OCI-LY3 (cell line): ENCODE measurements around the gene ELMO1.

Experiments
- CTCF ChIP-seq: fragments of 200-600, 300-600 bp; sonication (generic); IDR thresholded peaks from 2 replicates; pipeline ENCODE4 v1.5.1; 2014; ENCODE audit warnings: antibody characterized with exemption, low read length, low read depth
- EZH2phosphoT487 ChIP-seq: fragments of 200-600 bp; shearing (Covaris generic); IDR thresholded peaks from 2 replicates; pipeline ENCODE4 v1.6.1; 2018; ENCODE audit warnings: antibody characterized with exemption, mixed run types, low read depth

GRCh38 chr7:36955456-36956129 is 493.1 kb downstream of the ELMO1 start:
- TF ChIP-seq CTCF (no peak), EZH2phosphoT487 (no peak)
